Mucosa of gallbladder (tissue), 1 donor: ENCODE data around the gene HCFC2. TPM values are rescaled to one million over a fixed set of nuclear protein-coding genes. Genes with fewer than 3 reads are reported as not detected.

ENCODE experiments used
- total RNA-seq: library from RNA; stranded (reverse); gene quantifications from one replicate; pipeline ENCODE4 v1.2.1, GENCODE V29; 2021
- donor health status: DM: no; HTN: no; CAD: no.

HCFC2 gene
- total RNA-seq, 1 donor from 2014 or later = 17.0 TPM

Other genes with a start within 250 kb of the HCFC2 start
- gene NT5DC3, start 223.3 kb upstream of the HCFC2 start, total RNA-seq = 17.0 TPM
- 730 TPM for gene HSP90B1, start 134.1 kb upstream of the HCFC2 start, total RNA-seq
- 16.5 TPM for gene TDG, start 98.7 kb upstream of the HCFC2 start, total RNA-seq
- 17.9 TPM for gene GLT8D2, start 14.3 kb upstream of the HCFC2 start, total RNA-seq
- 24.8 TPM for gene NFYB, start 73.7 kb downstream of the HCFC2 start, total RNA-seq
- gene TXNRD1, start 151.2 kb downstream of the HCFC2 start, total RNA-seq = 139 TPM
- gene EID3, start 239.2 kb downstream of the HCFC2 start, total RNA-seq = 3.9 TPM